Measurements from ENCODE around the gene LMTK2.

GRCh38 chr7:98125759-98126158, 19.1 kb downstream of the LMTK2 start:
- TF ChIP-seq CTCF (conservative IDR thresholded peaks at IDR 0.05) (no peak), ZFX (IDR thresholded peaks at IDR 0.05) (no peak)

Measured in C4-2B (cell line).